Skeletal muscle satellite cell (primary cell): ENCODE measurements around the gene ANKRD40.
"Not testable (repeated sequence)": the region's sequence is repeated elsewhere in the genome, so short reads cannot be mapped to it uniquely, and the experiment has no call there.

ENCODE experiments used
- H3K27me3 ChIP-seq: 2 replicates; pipeline ENCODE4 v1.7.0; 2013; ENCODE audit warnings: low read length; ENCODE audit not compliant: control insufficient read depth, insufficient read depth
- H3K36me3 ChIP-seq: 2 replicates; pipeline ENCODE4 v1.7.0; 2013; ENCODE audit warnings: mild to moderate bottlenecking, control low read depth, low read length; ENCODE audit not compliant: insufficient read depth
- H3K4me1 ChIP-seq: 2 replicates; pipeline ENCODE4 v1.7.0; 2013; ENCODE audit warnings: low read length; ENCODE audit not compliant: control insufficient read depth, insufficient read depth
- H3K4me2 ChIP-seq: 2 replicates; pipeline ENCODE4 v1.7.0; 2013; ENCODE audit warnings: mild to moderate bottlenecking, low read length
- H3K4me3 ChIP-seq: 2 replicates; pipeline ENCODE4 v1.7.0; 2013; ENCODE audit warnings: low read length
- H3K9ac ChIP-seq: 2 replicates; pipeline ENCODE4 v1.7.0; 2013; ENCODE audit warnings: mild to moderate bottlenecking, low read depth, low read length, moderate library complexity
- H3K9me3 ChIP-seq: replicated peaks from 2 replicates; pipeline ENCODE4 v1.7.0; 2013; ENCODE audit warnings: mild to moderate bottlenecking, control low read depth, low read length

The ANKRD40 gene

DNA sequence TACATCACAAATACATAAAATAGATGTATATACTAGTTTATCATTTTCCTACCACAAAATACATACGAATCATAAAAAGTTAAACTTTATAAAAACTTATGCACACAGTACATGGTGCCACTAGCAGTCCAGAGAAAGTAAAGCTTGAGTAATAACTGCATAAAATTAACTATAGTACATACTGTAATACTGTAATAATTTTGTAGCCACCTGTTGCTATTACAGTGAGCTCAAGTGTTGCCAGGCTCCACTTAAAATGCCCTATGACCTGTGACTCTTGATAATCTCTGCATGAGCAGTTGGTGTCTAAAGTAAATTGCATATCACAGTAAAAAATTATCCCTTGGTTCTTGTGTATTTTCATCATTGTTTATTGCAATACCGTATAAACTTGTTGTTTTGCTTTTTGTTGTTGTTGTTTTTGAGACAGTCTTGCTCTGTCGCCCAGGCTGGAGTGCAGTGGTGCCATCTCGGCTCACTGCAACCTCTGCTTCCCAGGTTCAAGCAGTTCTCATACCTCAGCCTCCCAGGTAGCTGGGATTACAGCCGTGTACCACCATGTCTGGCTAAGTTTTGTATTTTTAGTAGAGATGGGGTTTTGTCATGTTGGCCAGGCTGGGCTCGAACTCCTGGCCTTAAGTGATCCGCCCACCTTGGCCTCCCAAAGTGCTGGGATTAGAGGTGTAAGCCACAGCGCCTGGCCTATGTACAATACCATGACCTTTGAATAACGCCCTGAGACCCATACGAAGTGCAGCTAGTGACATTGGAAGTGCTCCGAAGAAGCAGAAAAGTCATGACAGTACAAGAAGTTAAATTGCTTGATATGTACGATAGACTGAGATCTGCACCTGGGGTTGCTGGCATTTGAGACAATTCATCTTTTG, 18.3 kb upstream of the ANKRD40 start:
- H3K36me3 ChIP-seq, result peaks cover 5% of the 10 kb centered on the region
- no peaks in the 10 kb centered on the region for H3K27me3 ChIP-seq
- H3K4me2 ChIP-seq, result no peak overlapping the region
- H3K9ac ChIP-seq, result no peak overlapping the region
- no peaks in the 10 kb centered on the region for H3K9me3 ChIP-seq
- H3K4me1 ChIP-seq, result peaks cover 43% of the 10 kb centered on the region
- no peak overlapping the region for H3K4me3 ChIP-seq

DNA sequence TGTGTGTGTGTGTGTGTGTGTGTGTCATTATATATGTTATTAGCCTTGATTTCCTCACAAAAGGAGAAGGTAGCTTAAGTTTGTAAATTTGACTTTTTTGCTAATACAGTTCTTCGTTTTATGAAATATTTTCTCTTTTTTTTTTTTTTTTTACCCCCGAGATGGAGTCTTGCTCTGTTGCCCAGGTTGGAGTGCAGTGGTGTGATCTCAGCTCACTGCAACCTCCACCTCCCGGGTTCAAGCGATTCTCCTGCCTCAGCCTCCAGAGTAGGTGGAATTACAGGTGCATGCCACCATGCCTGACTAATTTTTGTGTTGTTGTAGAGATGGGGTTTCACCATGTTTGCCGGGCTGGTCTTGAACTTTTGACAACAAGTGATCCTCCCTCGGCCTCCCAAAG, 16.9 kb upstream of the ANKRD40 start:
- H3K4me1 ChIP-seq, result peaks cover 35% of the 10 kb centered on the region
- H3K9ac ChIP-seq, H3K4me2 ChIP-seq: not testable (repeated sequence)

DNA sequence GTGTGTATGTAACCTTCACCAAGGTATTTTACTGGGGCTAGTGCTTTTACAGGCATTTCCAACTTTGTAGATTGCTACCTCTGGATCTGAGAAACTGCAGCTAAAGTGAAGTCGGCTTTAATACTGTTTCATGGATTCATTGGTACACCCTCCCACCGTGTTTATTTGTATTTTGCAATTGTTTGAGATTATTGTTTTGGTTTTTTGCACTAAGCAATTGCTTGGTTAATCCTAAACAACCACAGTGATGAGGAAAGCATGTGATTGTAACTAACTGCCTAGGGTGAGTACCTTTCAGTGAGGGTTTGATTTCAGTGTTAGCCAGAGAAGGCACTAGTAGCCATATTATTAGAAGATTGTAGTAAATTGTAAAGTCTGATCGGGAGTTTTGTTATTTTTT, 15.0 kb upstream of the ANKRD40 start:
- Histone ChIP-seq H3K4me1 (peaks cover 38% of the 10 kb centered on the region), H3K9ac (no peak overlapping the region), H3K4me2 (peak overlapping the region; percentile 50), H3K27me3 (no peaks in the 10 kb centered on the region), H3K9me3 (no peaks in the 10 kb centered on the region), H3K4me3 (no peak overlapping the region), H3K36me3 (peaks cover 5% of the 10 kb centered on the region)

More for the DNA sequence above, 16.9 kb upstream of the ANKRD40 start:
- H3K4me3 ChIP-seq, H3K36me3 ChIP-seq, H3K27me3 ChIP-seq, H3K9me3 ChIP-seq: not testable (repeated sequence)

DNA sequence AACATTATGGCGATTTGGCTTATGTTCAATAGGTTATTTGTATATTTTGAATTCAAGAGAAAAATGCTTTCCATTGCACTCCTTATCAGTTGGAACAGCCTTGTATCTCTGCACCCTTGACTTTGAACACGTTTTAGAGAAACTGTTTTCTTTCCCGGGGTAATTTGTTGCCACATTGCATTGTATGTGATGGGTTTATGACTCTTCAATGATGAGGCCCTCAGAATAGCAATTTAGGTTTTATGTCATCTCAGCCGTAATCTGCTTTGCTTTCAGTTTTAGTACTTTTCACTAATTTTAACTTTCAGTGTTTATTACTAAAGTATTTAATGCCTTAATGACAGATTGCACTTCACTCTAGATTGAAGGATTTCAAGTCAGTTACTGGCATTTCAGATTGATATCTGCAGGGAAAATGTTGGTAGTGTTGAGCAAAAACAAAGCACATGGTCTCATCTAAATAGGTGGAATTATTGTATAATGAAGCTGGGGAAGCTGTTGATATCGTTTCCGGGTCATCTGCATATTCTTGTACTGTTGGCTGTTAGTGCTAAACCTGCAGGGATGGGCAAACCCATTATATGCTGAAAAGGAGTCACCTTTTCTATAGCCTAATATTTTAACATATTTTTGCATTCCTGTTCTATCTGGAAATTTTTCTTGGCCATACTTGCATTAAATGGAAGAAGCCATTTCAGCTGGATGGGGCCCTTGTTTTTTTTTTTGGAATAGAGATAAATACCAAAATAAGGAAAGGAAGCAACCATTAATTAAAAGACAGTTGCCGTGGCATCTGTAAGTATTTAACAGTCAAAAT, 13.7 kb upstream of the ANKRD40 start:
- peaks cover 32% of the 10 kb centered on the region for H3K4me1 ChIP-seq

DNA sequence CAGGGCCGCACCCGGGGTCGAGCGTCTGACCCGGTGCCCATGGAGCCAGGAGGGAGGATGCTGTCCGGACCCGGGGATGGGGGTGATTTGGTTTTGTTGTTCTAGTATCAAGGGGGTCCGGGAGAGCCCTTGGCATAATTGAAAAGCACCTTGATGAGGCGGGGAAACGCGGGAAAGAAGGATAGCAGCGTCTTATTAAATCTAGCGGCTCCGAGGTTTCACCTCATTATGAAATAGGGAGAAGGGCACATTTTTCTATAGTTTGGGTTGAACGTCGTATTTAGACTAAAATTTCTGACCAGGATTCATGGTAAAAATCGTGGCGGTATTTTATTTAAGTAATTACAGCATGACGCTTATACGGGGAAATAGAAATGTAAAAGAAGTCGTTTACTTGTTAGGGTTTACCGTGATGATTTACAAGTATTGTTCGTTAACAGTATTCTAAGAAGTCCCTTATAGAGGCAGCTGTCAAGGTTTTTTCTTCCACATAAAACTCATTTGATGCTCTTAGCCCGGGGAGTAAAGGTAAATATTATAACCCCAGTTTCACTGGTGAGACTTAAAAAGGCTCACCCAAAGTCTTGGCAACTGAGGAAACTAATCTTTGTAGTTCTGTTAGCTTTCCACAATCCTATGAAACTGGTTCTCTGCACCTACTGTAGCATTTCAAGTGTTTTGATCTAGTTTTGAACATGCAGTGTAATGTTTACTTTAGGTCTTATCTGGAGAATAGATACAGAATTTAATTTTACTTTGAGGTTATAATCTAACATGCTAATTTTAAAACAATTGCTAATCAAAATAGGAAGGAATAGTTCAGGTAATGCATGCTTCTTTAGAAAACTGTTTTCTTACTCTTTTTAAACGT, 12.4 kb upstream of the ANKRD40 start:
- H3K4me3 ChIP-seq, result peak overlapping the region; percentile 81
- H3K9me3 ChIP-seq, result no peaks in the 10 kb centered on the region
- H3K36me3 ChIP-seq, result no peaks in the 10 kb centered on the region
- no peaks in the 10 kb centered on the region for H3K27me3 ChIP-seq
- peak overlapping the region; percentile 96 for H3K4me2 ChIP-seq
- H3K4me1 ChIP-seq, result peaks cover 32% of the 10 kb centered on the region
- peak overlapping the region; percentile 92 for H3K9ac ChIP-seq

More for the DNA sequence above, 13.7 kb upstream of the ANKRD40 start:
- Histone ChIP-seq H3K9ac (peak overlapping the region; percentile 92), H3K27me3 (no peaks in the 10 kb centered on the region), H3K9me3 (no peaks in the 10 kb centered on the region), H3K36me3 (peaks cover 2% of the 10 kb centered on the region), H3K4me3 (peak overlapping the region; percentile 81), H3K4me2 (peak overlapping the region; percentile 96)

DNA sequence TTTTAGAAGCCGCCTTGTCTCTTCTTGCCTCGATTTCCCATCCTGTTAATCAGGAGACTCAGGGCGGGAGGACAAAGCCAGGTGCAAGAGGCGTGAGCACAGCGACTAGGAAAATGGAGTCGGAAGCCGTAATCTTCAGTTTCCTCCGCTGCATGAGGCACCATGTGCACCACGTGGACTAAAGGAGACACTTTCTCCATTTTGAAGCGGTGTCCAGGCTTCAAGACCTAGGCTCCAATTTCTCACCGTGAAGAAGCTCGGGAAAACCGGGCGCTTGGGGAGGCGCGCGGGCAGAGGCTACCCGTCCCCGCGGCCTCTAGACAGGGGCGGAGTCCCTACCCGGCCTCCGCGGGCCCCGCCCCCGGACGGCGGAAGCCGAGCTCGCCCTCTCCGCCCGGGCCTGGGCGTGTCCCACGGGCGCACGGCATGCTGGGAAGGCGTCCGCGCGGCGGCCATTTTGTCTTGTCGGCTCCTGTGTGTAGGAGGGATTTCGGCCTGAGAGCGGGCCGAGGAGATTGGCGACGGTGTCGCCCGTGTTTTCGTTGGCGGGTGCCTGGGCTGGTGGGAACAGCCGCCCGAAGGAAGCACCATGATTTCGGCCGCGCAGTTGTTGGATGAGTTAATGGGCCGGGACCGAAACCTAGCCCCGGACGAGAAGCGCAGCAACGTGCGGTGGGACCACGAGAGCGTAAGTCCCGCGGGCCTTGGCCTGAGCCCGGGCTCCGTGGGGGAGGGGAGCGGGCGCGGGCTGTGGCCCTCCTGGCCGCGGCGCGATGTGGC, 11.6 kb upstream of the ANKRD40 start, which contains the start of gene LUC7L3:
TSS of gene LUC7L3 (plus strand) at position 460 of the 780 bp plus-strand sequence. CDS start at position 590, 130 bp downstream.
- Histone ChIP-seq H3K9ac (peak within 1 kb of the TSS; percentile 92), H3K27me3 (no peaks in the 10 kb centered on the region), H3K36me3 (no peaks in the 10 kb centered on the region), H3K4me1 (peaks cover 32% of the 10 kb centered on the region), H3K4me2 (peak within 1 kb of the TSS; percentile 96), H3K4me3 (peak within 1 kb of the TSS; percentile 81), H3K9me3 (no peaks in the 10 kb centered on the region)

DNA sequence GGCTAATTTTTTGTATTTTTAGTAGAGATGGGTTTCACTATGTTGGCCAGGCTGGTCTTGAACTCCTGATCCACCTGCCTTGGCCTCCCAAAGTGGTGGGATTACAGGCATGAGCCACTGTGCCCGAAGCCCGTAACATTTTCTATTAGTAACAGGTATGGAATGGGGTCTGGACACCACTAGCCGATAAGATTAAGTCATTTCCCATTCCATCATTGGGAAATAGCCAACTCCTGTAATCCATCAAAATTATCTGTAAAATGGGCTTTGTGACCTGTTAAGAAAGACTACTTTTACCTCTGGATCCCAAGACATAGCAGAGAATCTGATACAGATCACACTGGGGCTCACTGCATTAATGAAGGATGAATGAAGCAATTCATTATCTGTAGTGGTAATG, 7.8 kb upstream of the ANKRD40 start:
- H3K4me3 ChIP-seq, result no peak overlapping the region
- H3K36me3 ChIP-seq, result no peaks in the 10 kb centered on the region
- peaks cover 3% of the 10 kb centered on the region for H3K4me1 ChIP-seq
- no peaks in the 10 kb centered on the region for H3K9me3 ChIP-seq
- H3K27me3 ChIP-seq, result peaks cover 3% of the 10 kb centered on the region
- no peak overlapping the region for H3K4me2 ChIP-seq
- no peak overlapping the region for H3K9ac ChIP-seq

DNA sequence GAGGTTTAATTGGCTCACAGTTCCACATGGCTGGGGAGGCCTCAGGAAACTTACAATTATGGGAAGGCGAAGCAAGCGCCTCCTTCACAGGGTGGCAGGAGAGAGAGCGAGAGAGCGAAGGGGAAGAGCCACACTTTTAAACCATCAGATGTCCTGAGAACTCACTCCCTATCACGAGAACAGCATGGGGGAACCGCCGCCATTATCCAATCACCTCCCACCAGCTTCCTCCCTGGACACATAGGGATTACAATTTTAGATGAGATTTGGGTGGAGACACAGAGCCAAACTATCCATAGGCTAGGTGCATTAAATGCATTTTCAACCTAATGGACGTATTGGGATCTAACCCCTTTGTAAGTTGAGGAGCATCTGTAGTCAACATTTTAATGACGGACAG, 4.9 kb upstream of the ANKRD40 start:
- Histone ChIP-seq H3K4me1 (peaks cover 14% of the 10 kb centered on the region), H3K9me3 (no peaks in the 10 kb centered on the region), H3K36me3 (no peaks in the 10 kb centered on the region), H3K27me3 (peaks cover 3% of the 10 kb centered on the region), H3K9ac (no peak overlapping the region), H3K4me3 (no peak overlapping the region), H3K4me2 (no peak overlapping the region)

DNA sequence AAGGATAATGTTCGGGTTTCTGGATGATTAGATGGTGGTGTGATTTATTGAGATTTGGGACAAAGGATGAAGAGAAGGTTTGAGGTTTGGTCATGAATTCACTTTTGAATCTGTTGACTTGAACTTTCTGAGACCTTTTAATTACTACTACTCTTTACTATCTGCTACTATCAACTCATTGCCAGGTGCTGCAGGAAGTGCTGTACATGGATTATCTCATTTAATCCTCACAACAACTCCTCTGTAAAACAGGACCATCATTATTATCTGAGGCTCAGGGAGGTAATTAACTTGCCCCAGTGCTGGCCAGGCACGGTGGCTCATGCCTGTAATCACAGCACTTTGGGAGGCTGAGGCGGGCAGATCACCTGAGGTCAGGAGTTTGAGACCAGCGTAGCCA, 2.9 kb upstream of the ANKRD40 start:
- no peak overlapping the region for H3K9ac ChIP-seq
- H3K4me1 ChIP-seq, result peaks cover 14% of the 10 kb centered on the region
- no peak overlapping the region for H3K4me3 ChIP-seq
- no peak overlapping the region for H3K4me2 ChIP-seq
- peaks cover 3% of the 10 kb centered on the region for H3K27me3 ChIP-seq
- H3K36me3 ChIP-seq, result no peaks in the 10 kb centered on the region
- H3K9me3 ChIP-seq, result no peaks in the 10 kb centered on the region

DNA sequence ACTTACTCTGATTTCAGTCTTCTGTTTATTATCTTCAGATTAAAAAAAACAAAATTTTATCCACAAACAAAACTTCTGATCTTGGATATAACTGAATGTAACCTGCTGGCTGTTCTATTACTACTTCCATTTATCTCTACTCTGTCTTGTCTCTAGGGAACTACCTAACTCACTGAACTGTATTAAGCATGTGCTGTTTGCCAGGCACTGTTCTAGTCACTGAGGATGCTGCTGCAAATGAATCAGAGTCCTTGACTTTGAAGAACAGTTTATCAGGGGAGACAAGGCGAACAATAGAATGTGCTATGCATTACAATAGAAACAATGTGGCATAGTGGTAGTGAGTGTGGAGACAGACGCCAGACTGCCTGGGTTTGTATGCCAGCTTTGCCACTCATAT, 2.3 kb upstream of the ANKRD40 start:
- H3K4me1 ChIP-seq, result peaks cover 14% of the 10 kb centered on the region
- no peaks in the 10 kb centered on the region for H3K9me3 ChIP-seq
- H3K4me2 ChIP-seq, result no peak overlapping the region
- no peak overlapping the region for H3K9ac ChIP-seq
- H3K27me3 ChIP-seq, result peaks cover 3% of the 10 kb centered on the region
- no peaks in the 10 kb centered on the region for H3K36me3 ChIP-seq
- no peak overlapping the region for H3K4me3 ChIP-seq
